ENCODE measurements around the gene ANKRD13B.

The ANKRD13B gene

GRCh38 chr17:29570521-29570920, 22.4 kb upstream of the ANKRD13B start:
- no peak for TF ChIP-seq CTCF (IDR thresholded peaks at IDR 0.05; ENCODE audit: low read depth, low read length)
- H3K4me3 ChIP-seq (ENCODE audit: low read depth, low read length): no peak overlapping the region

DNA sequence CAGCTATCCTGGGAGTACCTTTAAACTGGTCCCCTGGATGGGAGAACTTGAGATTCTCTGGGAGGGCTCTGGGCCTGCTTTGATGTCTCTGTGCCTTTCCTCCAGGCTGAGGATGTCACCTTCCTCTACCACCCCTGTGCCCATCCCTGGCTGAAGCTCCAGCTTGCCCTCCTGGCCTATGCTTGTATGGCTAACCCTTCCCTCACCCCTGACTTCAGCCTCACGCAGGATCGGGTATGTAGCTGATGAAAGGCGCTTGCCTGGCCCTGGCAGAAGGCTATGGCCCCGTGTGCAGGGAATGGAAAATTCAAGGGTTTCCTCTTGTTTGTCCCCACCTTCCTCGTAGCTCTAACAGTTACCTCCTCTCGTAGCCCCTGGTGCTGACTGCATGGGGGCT, 21.4 kb upstream of the ANKRD13B start:
- no peak for TF ChIP-seq CTCF (IDR thresholded peaks at IDR 0.05; ENCODE audit: low read depth, low read length)
- H3K4me3 ChIP-seq (ENCODE audit: low read depth, low read length): no peak overlapping the region

GRCh38 chr17:29571883-29572681, 20.9 kb upstream of the ANKRD13B start:
- no peak for TF ChIP-seq CTCF (IDR thresholded peaks at IDR 0.05; ENCODE audit: low read depth, low read length)

DNA sequence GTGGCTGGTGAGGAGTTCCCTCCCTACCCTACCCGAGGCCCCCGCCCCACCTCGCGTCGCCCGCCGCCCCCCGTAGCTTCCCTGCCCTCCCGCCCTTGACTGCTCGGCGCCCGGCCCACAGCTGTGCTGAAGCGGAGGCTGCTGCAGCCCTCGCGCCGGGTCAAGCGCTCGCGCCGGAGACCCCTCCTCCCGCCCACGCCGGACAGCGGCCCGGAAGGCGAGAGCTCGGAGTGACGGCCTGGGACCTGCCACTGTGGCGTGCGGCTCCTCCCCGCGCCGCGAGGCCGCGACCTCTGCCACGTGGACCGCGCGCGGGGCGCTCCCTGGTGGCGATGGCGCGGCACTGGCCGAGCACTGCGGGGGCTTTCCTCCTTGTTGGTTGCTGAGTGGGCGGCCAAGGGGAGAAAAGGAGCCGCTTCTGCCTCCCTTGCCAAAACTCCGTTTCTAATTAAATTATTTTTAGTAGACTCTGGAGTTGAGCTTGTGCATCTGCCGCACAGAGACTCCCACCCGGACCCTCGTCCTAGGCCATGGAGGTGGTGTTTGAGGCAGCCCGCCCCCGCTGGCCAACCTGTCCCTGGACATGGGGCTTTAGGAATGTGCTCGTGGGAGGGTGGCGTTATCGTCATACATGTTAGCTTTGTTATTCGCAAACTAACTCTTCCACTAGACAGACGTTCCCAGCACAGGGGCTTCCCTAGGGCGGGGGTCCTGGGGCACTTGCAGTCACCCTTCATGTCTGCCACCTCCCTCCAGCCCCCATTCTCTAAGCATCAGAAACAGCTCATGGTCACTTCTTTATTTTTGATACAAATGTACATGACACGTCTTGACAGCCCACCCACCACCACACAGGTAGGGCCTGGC, 20.0 kb upstream of the ANKRD13B start:
- peak; percentile 32; the same call in 1 of the 2 replicates for TF ChIP-seq CTCF (IDR thresholded peaks at IDR 0.05; ENCODE audit: low read depth, low read length)
- no peak overlapping the region for H3K4me3 ChIP-seq (ENCODE audit: low read depth, low read length)

More at GRCh38 chr17:29571883-29572681, 20.9 kb upstream of the ANKRD13B start:
- H3K4me3 ChIP-seq (ENCODE audit: low read depth, low read length): no peak overlapping the region

GRCh38 chr17:29573558-29573869, 19.4 kb upstream of the ANKRD13B start:
- no peak overlapping the region for H3K4me3 ChIP-seq (ENCODE audit: low read depth, low read length)
- TF ChIP-seq CTCF (IDR thresholded peaks at IDR 0.05; ENCODE audit: low read depth, low read length): no peak

GRCh38 chr17:29573871-29574731, 18.8 kb upstream of the ANKRD13B start:
- no peak overlapping the region for H3K4me3 ChIP-seq (ENCODE audit: low read depth, low read length)
- TF ChIP-seq CTCF (IDR thresholded peaks at IDR 0.05; ENCODE audit: low read depth, low read length): no peak
